K562 (cell line): Measurements from ENCODE around the gene PI4K2A. TPM values are rescaled to one million over a fixed set of nuclear protein-coding genes. Genes with fewer than 3 reads are reported as not detected.

Experiments
- ARNT ChIP-seq, 2 experiments: fragments of 450-650 bp; IDR thresholded peaks; 2 replicates each; pipeline ENCODE4 v1.6.1; 2016; ENCODE audit warnings: mild to moderate bottlenecking in 1 of 2
- CBFA2T3 ChIP-seq: fragments of 450-650 bp; IDR thresholded peaks from 2 replicates; pipeline ENCODE4 v1.6.1; 2017
- CREB1 ChIP-seq, 2 experiments: sonication (generic) in 1 of 2; formaldehyde crosslinking in 1 of 2; IDR thresholded peaks; 2 replicates each; pipeline versions ENCODE4 v1.6.1 to v1.8.0; 2012 to 2022; ENCODE audit warnings: inconsistent platforms in 1 of 2, mild to moderate bottlenecking in 1 of 2, missing genetic modification reagents in 1 of 2, moderate library complexity in 1 of 2
- GTF2A2 ChIP-seq: IDR thresholded peaks from 2 replicates; pipeline ENCODE4 v1.6.1; 2016; ENCODE audit warnings: mild to moderate bottlenecking, missing genetic modification characterization, missing compliant biosample characterization
- POLR3G ChIP-seq: IDR thresholded peaks from 2 replicates; pipeline ENCODE4 v1.6.1; 2011; ENCODE audit not compliant: insufficient read length, insufficient replicate concordance; ENCODE audit errors: extremely low read depth
- RFX7 ChIP-seq: fragments of 250-450 bp; sonication (Bioruptor Pico); IDR thresholded peaks from 2 replicates; pipeline ENCODE4 v1.5.1; 2021; ENCODE audit warnings: mild to moderate bottlenecking
- ZFP30 ChIP-seq: fragments of 250-450 bp; sonication (Bioruptor Pico); IDR thresholded peaks from 2 replicates; pipeline ENCODE4 v1.8.0; 2022; ENCODE audit warnings: moderate library complexity, mild to moderate bottlenecking, inconsistent platforms, borderline replicate concordance
- polyA plus RNA-seq, 8 experiments: library from polyadenylated mRNA; depleted of rRNA in 4 of 8; stranded (reverse) in 5 of 8; unstranded in 3 of 8; fragments of >200 nt; fragmentation: Nextera tagmentation in 2 of 8; fragmentation: Illumina TruSeq in 1 of 8; extraction: Ambion mirVana in 2 of 8; extraction: Trizol in 1 of 8; gene quantifications; 2 replicates each; pipeline versions ENCODE4 v1.2.1 to v1.2.3, GENCODE V29; 2011 to 2014; ENCODE audit warnings: inconsistent platforms in 1 of 8, missing spikeins in 1 of 8
- total RNA-seq, 7 experiments: library from RNA; depleted of rRNA in 6 of 7; stranded (reverse); fragments of >200 nt in 6 of 7; fragmentation: Illumina TruSeq in 2 of 7; extraction: Trizol in 2 of 7; gene quantifications; 2 replicates each; pipeline versions ENCODE4 v1.2.1 to v1.2.3, GENCODE V29; 2011 to 2021; ENCODE audit warnings: low replicate concordance in 1 of 7
- TF ChIP-seq, protein P1 (sequence below), 3 experiments: fragments of 200-800 bp in 1 of 3; fragments of 250-450 bp in 1 of 3; fragments of 450-650 bp in 1 of 3; sonication (Bioruptor Pico) in 1 of 3; sonication (Bioruptor generic) in 1 of 3; formaldehyde crosslinking in 1 of 3; IDR thresholded peaks; 2 replicates each; pipeline versions ENCODE4 v1.6.1 to v1.8.0; 2016 to 2022; ENCODE audit warnings: mild to moderate bottlenecking in 2 of 3, missing genetic modification characterization in 2 of 3, missing compliant biosample characterization in 1 of 3, moderate library complexity in 1 of 3
- TF ChIP-seq, protein P2 (sequence below): fragments of 450-650 bp; IDR thresholded peaks from 2 replicates; pipeline ENCODE4 v1.6.1; 2016
- TF ChIP-seq, protein P3 (sequence below): sonication (generic); formaldehyde crosslinking; IDR thresholded peaks from 2 replicates; pipeline ENCODE4 v1.8.0; 2022; ENCODE audit warnings: missing genetic modification reagents, mild to moderate bottlenecking, borderline replicate concordance

Gene PI4K2A
- total and polyA plus RNA-seq, 9 of the 15 experiments (the other 6 are each of a cell fraction or from before 2014, with no cell fraction given), result 4.4 to 28.4 (median 16.5) TPM

DNA sequence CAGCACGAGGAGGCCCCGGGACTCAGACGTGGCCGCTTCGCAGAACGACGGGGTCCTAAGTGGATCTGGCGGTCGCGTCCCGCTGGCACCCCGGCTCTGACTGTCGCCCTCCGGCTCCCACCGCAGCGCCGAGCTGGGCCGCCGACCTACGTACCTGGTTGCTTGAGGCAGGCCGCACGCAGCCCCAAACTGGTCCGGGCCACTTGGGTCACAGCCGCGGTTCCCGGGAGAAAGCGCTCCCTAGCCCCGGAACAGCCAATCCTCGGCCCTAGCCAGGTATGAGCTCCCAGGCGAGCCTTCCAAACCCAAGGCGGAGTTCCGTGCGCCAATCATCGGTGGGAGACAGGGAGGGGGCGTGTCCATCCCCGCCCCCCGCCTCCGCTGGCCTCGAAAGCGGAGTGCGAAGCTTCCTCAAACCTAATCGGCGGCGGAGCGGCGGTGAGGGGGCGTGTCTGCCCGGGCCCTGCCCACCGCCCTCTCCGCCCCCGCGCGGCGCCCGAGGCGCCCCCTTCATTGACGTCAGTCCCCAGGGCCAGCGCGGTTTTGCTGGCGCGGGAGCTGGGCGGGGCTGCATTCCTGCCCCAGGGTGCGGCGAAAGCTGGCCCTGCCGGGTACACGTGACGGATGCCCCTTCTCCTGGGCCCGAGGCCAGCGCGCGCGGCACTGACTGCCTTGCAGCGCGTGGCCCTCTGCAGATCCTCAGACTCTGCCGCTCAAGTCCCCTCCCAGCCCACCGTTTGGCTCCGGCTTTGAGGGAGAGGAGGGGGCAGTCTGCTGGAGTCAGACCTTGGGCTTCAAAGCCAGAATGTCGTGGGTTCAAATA lies 46.7 kb downstream of the PI4K2A start, which contains the start of gene AVPI1 (continued):
- TF ChIP-seq, protein P1, sequence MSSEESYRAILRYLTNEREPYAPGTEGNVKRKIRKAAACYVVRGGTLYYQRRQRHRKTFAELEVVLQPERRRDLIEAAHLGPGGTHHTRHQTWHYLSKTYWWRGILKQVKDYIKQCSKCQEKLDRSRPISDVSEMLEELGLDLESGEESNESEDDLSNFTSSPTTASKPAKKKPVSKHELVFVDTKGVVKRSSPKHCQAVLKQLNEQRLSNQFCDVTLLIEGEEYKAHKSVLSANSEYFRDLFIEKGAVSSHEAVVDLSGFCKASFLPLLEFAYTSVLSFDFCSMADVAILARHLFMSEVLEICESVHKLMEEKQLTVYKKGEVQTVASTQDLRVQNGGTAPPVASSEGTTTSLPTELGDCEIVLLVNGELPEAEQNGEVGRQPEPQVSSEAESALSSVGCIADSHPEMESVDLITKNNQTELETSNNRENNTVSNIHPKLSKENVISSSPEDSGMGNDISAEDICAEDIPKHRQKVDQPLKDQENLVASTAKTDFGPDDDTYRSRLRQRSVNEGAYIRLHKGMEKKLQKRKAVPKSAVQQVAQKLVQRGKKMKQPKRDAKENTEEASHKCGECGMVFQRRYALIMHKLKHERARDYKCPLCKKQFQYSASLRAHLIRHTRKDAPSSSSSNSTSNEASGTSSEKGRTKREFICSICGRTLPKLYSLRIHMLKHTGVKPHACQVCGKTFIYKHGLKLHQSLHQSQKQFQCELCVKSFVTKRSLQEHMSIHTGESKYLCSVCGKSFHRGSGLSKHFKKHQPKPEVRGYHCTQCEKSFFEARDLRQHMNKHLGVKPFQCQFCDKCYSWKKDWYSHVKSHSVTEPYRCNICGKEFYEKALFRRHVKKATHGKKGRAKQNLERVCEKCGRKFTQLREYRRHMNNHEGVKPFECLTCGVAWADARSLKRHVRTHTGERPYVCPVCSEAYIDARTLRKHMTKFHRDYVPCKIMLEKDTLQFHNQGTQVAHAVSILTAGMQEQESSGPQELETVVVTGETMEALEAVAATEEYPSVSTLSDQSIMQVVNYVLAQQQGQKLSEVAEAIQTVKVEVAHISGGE (CRISPR knock-in tag; IDR thresholded peaks at IDR 0.05), result no peak
- TF ChIP-seq, protein P2, sequence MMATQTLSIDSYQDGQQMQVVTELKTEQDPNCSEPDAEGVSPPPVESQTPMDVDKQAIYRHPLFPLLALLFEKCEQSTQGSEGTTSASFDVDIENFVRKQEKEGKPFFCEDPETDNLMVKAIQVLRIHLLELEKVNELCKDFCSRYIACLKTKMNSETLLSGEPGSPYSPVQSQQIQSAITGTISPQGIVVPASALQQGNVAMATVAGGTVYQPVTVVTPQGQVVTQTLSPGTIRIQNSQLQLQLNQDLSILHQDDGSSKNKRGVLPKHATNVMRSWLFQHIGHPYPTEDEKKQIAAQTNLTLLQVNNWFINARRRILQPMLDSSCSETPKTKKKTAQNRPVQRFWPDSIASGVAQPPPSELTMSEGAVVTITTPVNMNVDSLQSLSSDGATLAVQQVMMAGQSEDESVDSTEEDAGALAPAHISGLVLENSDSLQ, result peak; percentile 97
- TF ChIP-seq CBFA2T3, result peak; percentile 15; the same call in 1 of the 2 replicates
- TF ChIP-seq ARNT (IDR thresholded peaks at IDR 0.05), result no peak
- no peak for TF ChIP-seq ZFP30
- no peak for TF ChIP-seq POLR3G
- peak; percentile 95 for TF ChIP-seq CREB1 (IDR thresholded peaks at IDR 0.05)
- TF ChIP-seq CREB1 (CRISPR knock-in tag; IDR thresholded peaks at IDR 0.05), result peak; percentile 93
- TF ChIP-seq, protein P3, sequence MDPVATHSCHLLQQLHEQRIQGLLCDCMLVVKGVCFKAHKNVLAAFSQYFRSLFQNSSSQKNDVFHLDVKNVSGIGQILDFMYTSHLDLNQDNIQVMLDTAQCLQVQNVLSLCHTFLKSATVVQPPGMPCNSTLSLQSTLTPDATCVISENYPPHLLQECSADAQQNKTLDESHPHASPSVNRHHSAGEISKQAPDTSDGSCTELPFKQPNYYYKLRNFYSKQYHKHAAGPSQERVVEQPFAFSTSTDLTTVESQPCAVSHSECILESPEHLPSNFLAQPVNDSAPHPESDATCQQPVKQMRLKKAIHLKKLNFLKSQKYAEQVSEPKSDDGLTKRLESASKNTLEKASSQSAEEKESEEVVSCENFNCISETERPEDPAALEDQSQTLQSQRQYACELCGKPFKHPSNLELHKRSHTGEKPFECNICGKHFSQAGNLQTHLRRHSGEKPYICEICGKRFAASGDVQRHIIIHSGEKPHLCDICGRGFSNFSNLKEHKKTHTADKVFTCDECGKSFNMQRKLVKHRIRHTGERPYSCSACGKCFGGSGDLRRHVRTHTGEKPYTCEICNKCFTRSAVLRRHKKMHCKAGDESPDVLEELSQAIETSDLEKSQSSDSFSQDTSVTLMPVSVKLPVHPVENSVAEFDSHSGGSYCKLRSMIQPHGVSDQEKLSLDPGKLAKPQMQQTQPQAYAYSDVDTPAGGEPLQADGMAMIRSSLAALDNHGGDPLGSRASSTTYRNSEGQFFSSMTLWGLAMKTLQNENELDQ, result no peak
- no peak for TF ChIP-seq RFX7 (CRISPR knock-in tag)
- TF ChIP-seq GTF2A2 (tag), result no peak
